Neuron (in vitro differentiated cells): ENCODE measurements around the gene IFT88.
"Not testable (repeated sequence)": the region's sequence is repeated elsewhere in the genome, so short reads cannot be mapped to it uniquely, and the experiment has no call there.

ENCODE experiments used
- H2AFZ ChIP-seq: one replicate; pipeline ENCODE4 v1.6.1; 2013; ENCODE audit warnings: low read depth, mild to moderate bottlenecking, inconsistent platforms, low read length, moderate library complexity
- H3K27me3 ChIP-seq: one replicate; pipeline ENCODE4 v1.6.1; 2013; ENCODE audit warnings: low read length; ENCODE audit not compliant: insufficient read depth
- H3K36me3 ChIP-seq: one replicate; pipeline ENCODE4 v1.6.1; 2013; ENCODE audit warnings: low read length; ENCODE audit not compliant: insufficient read depth
- H3K4me1 ChIP-seq: one replicate; pipeline ENCODE4 v1.6.1; 2013; ENCODE audit warnings: low read length; ENCODE audit not compliant: insufficient read depth
- H3K4me3 ChIP-seq: 2 replicates; pipeline ENCODE4 v1.5.1; 2013; ENCODE audit warnings: mild to moderate bottlenecking, low read length, moderate library complexity
- H3K9me3 ChIP-seq: one replicate; pipeline ENCODE4 v1.6.1; 2013; ENCODE audit warnings: low read length

Gene IFT88

GRCh38 chr13:20669162-20669561 lies 102.2 kb downstream of the IFT88 start:
- peaks cover 6% of the 10 kb centered on the region for H3K36me3 ChIP-seq
- H3K4me1 ChIP-seq: peaks cover 4% of the 10 kb centered on the region
- no peaks in the 10 kb centered on the region for H3K27me3 ChIP-seq
- H2AFZ ChIP-seq: no peak overlapping the region
- H3K9me3 ChIP-seq: no peaks in the 10 kb centered on the region
- H3K4me3 ChIP-seq: no peak overlapping the region

GRCh38 chr13:20671789-20672188 lies 104.8 kb downstream of the IFT88 start:
- Histone ChIP-seq H3K36me3 (peaks cover 10% of the 10 kb centered on the region), H3K4me1 (no peaks in the 10 kb centered on the region), H2AFZ (no peak overlapping the region), H3K9me3 (no peaks in the 10 kb centered on the region), H3K27me3 (no peaks in the 10 kb centered on the region), H3K4me3 (no peak overlapping the region)

- Histone ChIP-seq H3K4me1 (no peaks in the 10 kb centered on the region), H3K9me3 (no peaks in the 10 kb centered on the region), H3K4me3 (no peak overlapping the region), H2AFZ (no peak overlapping the region), H3K36me3 (peaks cover 10% of the 10 kb centered on the region), H3K27me3 (no peaks in the 10 kb centered on the region)
Observed at GRCh38 chr13:20672772-20673171, 105.8 kb downstream of the IFT88 start.

GRCh38 chr13:20673715-20674114 lies 106.8 kb downstream of the IFT88 start:
- H3K27me3 ChIP-seq: no peaks in the 10 kb centered on the region
- no peak overlapping the region for H2AFZ ChIP-seq
- H3K9me3 ChIP-seq: no peaks in the 10 kb centered on the region
- H3K4me1 ChIP-seq: peaks cover 2% of the 10 kb centered on the region
- no peak overlapping the region for H3K4me3 ChIP-seq
- H3K36me3 ChIP-seq: peaks cover 10% of the 10 kb centered on the region

- Histone ChIP-seq H3K4me3 (no peak overlapping the region), H2AFZ (no peak overlapping the region), H3K9me3 (no peaks in the 10 kb centered on the region), H3K36me3 (peaks cover 15% of the 10 kb centered on the region), H3K4me1 (peaks cover 2% of the 10 kb centered on the region), H3K27me3 (no peaks in the 10 kb centered on the region)
Observed at GRCh38 chr13:20676213-20676612, 109.3 kb downstream of the IFT88 start.

- H3K27me3 ChIP-seq, H3K4me3 ChIP-seq: not testable (repeated sequence)
- peaks cover 13% of the 10 kb centered on the region for H3K36me3 ChIP-seq
Observed at GRCh38 chr13:20678606-20679005, 111.6 kb downstream of the IFT88 start.

GRCh38 chr13:20679879-20680278 lies 112.9 kb downstream of the IFT88 start:
- peaks cover 10% of the 10 kb centered on the region for H3K36me3 ChIP-seq
- no peak overlapping the region for H3K4me3 ChIP-seq
- H3K9me3 ChIP-seq: no peaks in the 10 kb centered on the region
- H2AFZ ChIP-seq: no peak overlapping the region
- peaks cover 10% of the 10 kb centered on the region for H3K4me1 ChIP-seq
- H3K27me3 ChIP-seq: no peaks in the 10 kb centered on the region

More at GRCh38 chr13:20678606-20679005, 111.6 kb downstream of the IFT88 start:
- H3K9me3 ChIP-seq, H2AFZ ChIP-seq: not testable (repeated sequence)
- peaks cover 10% of the 10 kb centered on the region for H3K4me1 ChIP-seq

GRCh38 chr13:20680416-20681080 lies 113.6 kb downstream of the IFT88 start:
- Histone ChIP-seq H3K36me3 (peaks cover 5% of the 10 kb centered on the region), H3K4me3 (no peak overlapping the region), H3K4me1 (peaks cover 10% of the 10 kb centered on the region), H3K27me3 (no peaks in the 10 kb centered on the region), H3K9me3 (no peaks in the 10 kb centered on the region), H2AFZ (no peak overlapping the region)

- not testable (repeated sequence) for H2AFZ ChIP-seq, H3K4me3 ChIP-seq, H3K27me3 ChIP-seq, H3K9me3 ChIP-seq, H3K36me3 ChIP-seq
- H3K4me1 ChIP-seq: peaks cover 10% of the 10 kb centered on the region
Observed at GRCh38 chr13:20681481-20681880, 114.5 kb downstream of the IFT88 start.

GRCh38 chr13:20682061-20682460 lies 115.1 kb downstream of the IFT88 start:
- Histone ChIP-seq H3K4me1 (peaks cover 10% of the 10 kb centered on the region), H3K4me3 (no peak overlapping the region), H3K36me3 (peaks cover 5% of the 10 kb centered on the region)

GRCh38 chr13:20684041-20684440 lies 117.1 kb downstream of the IFT88 start:
- peaks cover 5% of the 10 kb centered on the region for H3K36me3 ChIP-seq
- no peak overlapping the region for H2AFZ ChIP-seq
- H3K4me3 ChIP-seq: no peak overlapping the region

More at GRCh38 chr13:20682061-20682460, 115.1 kb downstream of the IFT88 start:
- H2AFZ ChIP-seq: no peak overlapping the region
- H3K9me3 ChIP-seq: no peaks in the 10 kb centered on the region
- no peaks in the 10 kb centered on the region for H3K27me3 ChIP-seq

GRCh38 chr13:20684546-20684945 lies 117.6 kb downstream of the IFT88 start:
- Histone ChIP-seq H2AFZ (no peak overlapping the region), H3K4me3 (no peak overlapping the region), H3K36me3 (peaks cover 8% of the 10 kb centered on the region), H3K4me1 (peaks cover 8% of the 10 kb centered on the region), H3K27me3 (no peaks in the 10 kb centered on the region), H3K9me3 (no peaks in the 10 kb centered on the region)

More at GRCh38 chr13:20684041-20684440, 117.1 kb downstream of the IFT88 start:
- H3K27me3 ChIP-seq: no peaks in the 10 kb centered on the region
- no peaks in the 10 kb centered on the region for H3K9me3 ChIP-seq
- H3K4me1 ChIP-seq: peaks cover 8% of the 10 kb centered on the region

- Histone ChIP-seq H3K9me3 (no peaks in the 10 kb centered on the region), H3K4me3 (no peak overlapping the region), H2AFZ (no peak overlapping the region), H3K4me1 (peaks cover 8% of the 10 kb centered on the region), H3K36me3 (peaks cover 8% of the 10 kb centered on the region), H3K27me3 (no peaks in the 10 kb centered on the region)
Observed at GRCh38 chr13:20685092-20685491, 118.1 kb downstream of the IFT88 start.

GRCh38 chr13:20686167-20686566 lies 119.2 kb downstream of the IFT88 start:
- Histone ChIP-seq H3K9me3 (no peaks in the 10 kb centered on the region), H2AFZ (no peak overlapping the region), H3K4me3 (no peak overlapping the region), H3K36me3 (peaks cover 3% of the 10 kb centered on the region), H3K27me3 (no peaks in the 10 kb centered on the region), H3K4me1 (peaks cover 8% of the 10 kb centered on the region)
